Tibial nerve (tissue), 4 donors: Measurements from ENCODE around the gene PODXL. TPM values are rescaled to one million over a fixed set of nuclear protein-coding genes. Genes with fewer than 3 reads are reported as not detected.

Experiments
- DNase-seq, 2 donors: peaks; one replicate each; pipeline ENCODE4 v3.0.0-alpha.2; 2019; ENCODE audit warnings: low spot score in 2 of 2
- H3K27ac ChIP-seq, 4 donors: fragments of 200-600 bp; sonication (generic) in 3 of 4; one replicate each; pipeline ENCODE4 v1.5.1; 2017 to 2019; ENCODE audit warnings: mild to moderate bottlenecking in 1 of 4
- H3K27me3 ChIP-seq, 2 donors: fragments of 200-600 bp; sonication (generic) in 1 of 2; one replicate each; pipeline versions ENCODE4 v1.5.1 to v1.6.0; 2017 to 2019
- H3K36me3 ChIP-seq, 3 donors: fragments of 200-600 bp; sonication (generic); one replicate each; pipeline ENCODE4 v1.5.1; 2018 to 2019
- H3K4me1 ChIP-seq, 4 donors: fragments of 200-600 bp; sonication (generic) in 3 of 4; one replicate each; pipeline ENCODE4 v1.5.1; 2017 to 2019
- H3K4me3 ChIP-seq, 4 donors: fragments of 200-600 bp; sonication (generic) in 3 of 4; one replicate each; pipeline ENCODE4 v1.5.1; 2017 to 2019; ENCODE audit warnings: mild to moderate bottlenecking in 1 of 4, moderate library complexity in 1 of 4
- H3K9me3 ChIP-seq, 4 donors: fragments of 200-600 bp; sonication (generic) in 3 of 4; one replicate each; pipeline ENCODE4 v1.5.1; 2017 to 2019
- EP300 ChIP-seq, 2 donors: sonication (generic); formaldehyde crosslinking; IDR thresholded peaks; one replicate each; pipeline ENCODE4 v1.6.1; 2017; ENCODE audit warnings: antibody characterized with exemption in 2 of 2, mild to moderate bottlenecking in 1 of 2
- POLR2A ChIP-seq, 2 donors: fragments of 450-650 bp; IDR thresholded peaks; one replicate each; pipeline ENCODE4 v1.6.1; 2017; ENCODE audit warnings: antibody characterized with exemption in 2 of 2, mild to moderate bottlenecking in 2 of 2, moderate library complexity in 2 of 2
- WGBS, 2 donors: methylation state at CpG; one replicate each; pipeline ENCODE4 v1.1.5; 2018; 5-methylcytosine and 5-hydroxymethylcytosine counted together
- total RNA-seq, 4 donors: library from RNA; depleted of rRNA; stranded (reverse); fragments of >200 nt; gene quantifications; one replicate each; pipeline ENCODE4 v1.1.0, GENCODE V29; 2016
- TF ChIP-seq, protein P1 (sequence below), 5 experiments: fragments of 200-600 bp in 3 of 5; fragments of 450-650 bp in 2 of 5; sonication (generic) in 3 of 5; IDR thresholded peaks; one replicate each; pipeline ENCODE4 v1.5.1; 2016 to 2019; ENCODE audit warnings: antibody characterized with exemption in 5 of 5, mild to moderate bottlenecking in 3 of 5, moderate library complexity in 2 of 5

Gene PODXL
- total RNA-seq, 4 donors from 2014 or later: 12.1 to 40.8 (median 34.3) TPM

DNA sequence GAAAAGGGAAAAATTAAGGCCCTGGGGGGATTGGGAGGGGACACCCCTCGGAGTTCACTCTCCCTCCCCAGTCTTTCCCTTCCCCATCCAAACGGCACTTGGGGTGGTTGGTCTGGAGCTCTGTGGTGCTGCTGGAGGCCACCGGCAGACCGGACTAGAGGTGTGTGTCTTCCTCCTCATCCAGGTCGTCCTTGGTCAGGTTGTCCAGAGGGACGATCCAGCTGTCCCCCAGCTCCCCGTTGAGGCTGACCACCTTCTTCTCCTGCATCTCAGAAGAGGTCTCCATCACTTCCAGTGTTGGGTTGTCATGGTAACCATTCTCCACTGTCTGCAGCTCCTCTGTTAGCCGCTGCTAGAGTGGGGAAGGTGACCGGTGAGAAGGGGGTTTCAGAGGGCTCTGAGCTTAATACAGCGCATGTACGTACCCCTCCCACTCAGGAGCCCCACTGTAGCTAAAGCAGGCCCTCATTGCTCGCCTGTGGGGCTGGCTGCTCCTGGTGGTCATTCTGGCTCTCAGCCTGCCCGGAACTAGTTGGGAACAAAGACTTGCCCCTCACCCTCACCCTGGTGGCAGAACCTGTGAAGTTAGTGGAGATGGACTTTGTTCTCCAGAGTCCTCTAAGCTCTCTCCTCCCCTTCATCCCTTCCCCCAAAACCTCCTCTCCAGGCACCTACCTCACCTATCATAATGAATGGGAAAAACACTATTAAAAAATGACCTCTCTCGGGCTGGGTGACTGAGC lies 52.1 kb downstream of the PODXL start:
- WGBS, 2 donors: 83 to 90% methylated on average over 13 to 14 of the region's 14 CpGs
- Histone ChIP-seq H3K4me1 (peaks cover 0 to 47% (median 19%) of the 10 kb centered on the region in 4 donors), H3K27ac (peak overlapping the region in 3 of 4 donors; percentile 44 to 79 (median 75)), H3K36me3 (peaks cover 0 to 9% (median 0%) of the 10 kb centered on the region in 3 donors), H3K27me3 (no peaks in the 10 kb centered on the region), H3K4me3 (no peak overlapping the region), H3K9me3 (no peaks in the 10 kb centered on the region)
- TF ChIP-seq, protein P1, sequence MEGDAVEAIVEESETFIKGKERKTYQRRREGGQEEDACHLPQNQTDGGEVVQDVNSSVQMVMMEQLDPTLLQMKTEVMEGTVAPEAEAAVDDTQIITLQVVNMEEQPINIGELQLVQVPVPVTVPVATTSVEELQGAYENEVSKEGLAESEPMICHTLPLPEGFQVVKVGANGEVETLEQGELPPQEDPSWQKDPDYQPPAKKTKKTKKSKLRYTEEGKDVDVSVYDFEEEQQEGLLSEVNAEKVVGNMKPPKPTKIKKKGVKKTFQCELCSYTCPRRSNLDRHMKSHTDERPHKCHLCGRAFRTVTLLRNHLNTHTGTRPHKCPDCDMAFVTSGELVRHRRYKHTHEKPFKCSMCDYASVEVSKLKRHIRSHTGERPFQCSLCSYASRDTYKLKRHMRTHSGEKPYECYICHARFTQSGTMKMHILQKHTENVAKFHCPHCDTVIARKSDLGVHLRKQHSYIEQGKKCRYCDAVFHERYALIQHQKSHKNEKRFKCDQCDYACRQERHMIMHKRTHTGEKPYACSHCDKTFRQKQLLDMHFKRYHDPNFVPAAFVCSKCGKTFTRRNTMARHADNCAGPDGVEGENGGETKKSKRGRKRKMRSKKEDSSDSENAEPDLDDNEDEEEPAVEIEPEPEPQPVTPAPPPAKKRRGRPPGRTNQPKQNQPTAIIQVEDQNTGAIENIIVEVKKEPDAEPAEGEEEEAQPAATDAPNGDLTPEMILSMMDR (IDR thresholded peaks at IDR 0.05): no peak
- TF ChIP-seq POLR2A (IDR thresholded peaks at IDR 0.05) (no peak), EP300 (IDR thresholded peaks at IDR 0.05) (no peak)
- no peak for DNase-seq

DNA sequence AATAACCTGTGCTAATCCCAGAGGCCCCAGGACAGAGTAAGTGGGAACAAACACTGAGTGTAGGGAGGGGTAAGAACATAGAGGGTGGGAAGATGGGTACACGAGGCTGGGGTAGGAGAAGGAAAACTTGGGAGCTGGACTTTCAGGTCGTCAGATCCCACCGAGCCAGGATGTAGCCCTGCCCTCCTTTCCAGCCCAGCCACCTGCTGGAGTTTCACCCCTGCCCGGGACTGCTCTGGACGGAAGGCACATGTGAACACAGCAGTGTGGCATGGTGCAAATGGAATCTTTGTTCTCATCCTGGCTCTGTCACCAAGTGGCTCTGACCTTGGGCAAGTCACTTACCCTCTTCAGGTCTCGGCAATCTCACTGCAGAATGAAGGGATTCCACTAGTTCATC lies 52.8 kb downstream of the PODXL start:
- no peaks in the 10 kb centered on the region for H3K9me3 ChIP-seq
- WGBS, 2 donors: 36 to 53% methylated on average over 6 of the region's 6 CpGs
- no peak overlapping the region for H3K4me3 ChIP-seq
- no peaks in the 10 kb centered on the region for H3K27me3 ChIP-seq
- H3K36me3 ChIP-seq: peaks cover 0 to 13% (median 0%) of the 10 kb centered on the region in 3 donors
- peaks cover 0 to 47% (median 19%) of the 10 kb centered on the region in 4 donors for H3K4me1 ChIP-seq
- no peak for DNase-seq
- H3K27ac ChIP-seq: peak overlapping the region in 3 of 4 donors; percentile 44 to 79 (median 75)
- TF ChIP-seq, protein P1 (IDR thresholded peaks at IDR 0.05): no peak
- TF ChIP-seq EP300 (IDR thresholded peaks at IDR 0.05) (no peak), POLR2A (IDR thresholded peaks at IDR 0.05) (no peak)

DNA sequence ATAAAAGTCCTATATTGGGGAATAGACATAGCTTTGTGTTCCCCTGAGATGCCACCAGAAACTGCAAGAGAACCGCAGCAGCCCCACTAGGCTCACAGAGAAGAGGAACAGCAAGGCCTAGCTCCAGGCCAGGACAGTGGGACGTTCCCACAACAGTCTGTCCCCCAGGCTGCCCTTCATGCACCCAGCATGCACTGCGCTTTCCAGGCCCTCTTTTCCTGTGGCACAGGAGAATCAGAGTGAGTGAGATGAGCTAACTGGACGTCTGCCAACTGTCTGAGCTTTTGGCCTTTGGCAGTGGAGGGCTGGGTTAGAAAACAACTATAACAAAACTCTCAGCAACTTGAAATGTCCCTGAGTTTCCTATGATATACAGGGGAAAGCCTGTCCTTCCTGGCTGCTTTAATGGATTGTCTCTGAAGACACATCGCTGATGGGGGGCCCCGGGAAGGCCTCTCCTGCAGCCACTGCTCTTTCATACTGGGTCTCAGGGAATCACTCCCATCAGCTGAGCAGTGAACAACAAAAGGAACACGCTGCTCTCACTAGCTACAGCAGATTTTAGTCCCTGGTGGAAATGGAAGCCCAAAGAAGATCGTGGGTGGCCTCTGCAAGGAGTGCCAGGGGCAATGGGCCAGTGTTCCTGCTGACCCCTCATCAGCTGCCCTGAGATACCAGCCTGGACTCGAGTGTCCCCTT lies 53.5 kb downstream of the PODXL start:
- WGBS, 2 donors: 35 to 44% methylated on average over 9 of the region's 9 CpGs
- H3K4me1 ChIP-seq: peaks cover 0 to 49% (median 18%) of the 10 kb centered on the region in 4 donors
- H3K36me3 ChIP-seq: peaks cover 0 to 20% (median 0%) of the 10 kb centered on the region in 3 donors
- H3K27ac ChIP-seq: peak overlapping the region in 3 of 4 donors; percentile 44 to 79 (median 75)
- peak in 1 of 2 donors; percentile 62 for DNase-seq
- no peak overlapping the region for H3K4me3 ChIP-seq
- H3K9me3 ChIP-seq: no peaks in the 10 kb centered on the region
- no peaks in the 10 kb centered on the region for H3K27me3 ChIP-seq
- TF ChIP-seq POLR2A (IDR thresholded peaks at IDR 0.05): no peak
- TF ChIP-seq EP300 (IDR thresholded peaks at IDR 0.05): peak in 1 of 2 donors; percentile 41
- TF ChIP-seq, protein P1 (IDR thresholded peaks at IDR 0.05): no peak

DNA sequence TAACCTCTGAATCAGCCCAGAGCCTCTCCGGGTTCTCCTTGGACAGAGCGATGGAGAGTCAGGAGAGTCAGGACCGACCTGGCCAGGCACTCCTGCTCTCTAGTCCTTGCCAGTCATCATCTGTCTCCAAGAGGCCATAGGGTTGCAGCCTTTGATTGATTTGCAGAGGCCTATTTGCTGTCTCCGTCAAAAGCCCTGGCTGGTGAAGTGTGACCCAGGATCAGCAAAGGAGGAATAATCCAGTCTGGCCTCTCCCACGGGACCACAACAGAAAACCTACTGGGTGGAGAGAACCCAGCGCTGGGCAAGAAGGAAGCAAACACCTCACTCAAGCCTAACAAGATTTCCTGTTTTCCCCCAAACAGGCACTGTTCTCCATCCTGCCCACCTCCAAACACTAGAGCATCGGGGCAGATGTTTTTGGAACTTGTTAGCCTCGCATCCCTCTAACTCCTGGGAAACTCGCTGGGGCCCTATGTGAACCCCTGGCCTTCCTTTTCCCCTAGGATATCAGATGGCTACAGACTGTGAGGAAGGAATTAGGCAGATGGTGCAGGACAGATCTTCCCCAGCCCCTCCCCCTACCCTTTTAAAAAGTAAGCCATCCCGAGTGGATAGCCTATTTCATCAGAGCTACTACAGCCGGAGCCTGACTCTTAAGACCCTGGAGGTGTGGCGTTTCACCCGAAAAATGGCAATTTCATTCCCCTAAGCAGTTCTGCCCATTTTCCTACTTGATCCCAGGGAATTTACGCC lies 54.3 kb downstream of the PODXL start:
- H3K9me3 ChIP-seq: no peaks in the 10 kb centered on the region
- TF ChIP-seq, protein P1 (IDR thresholded peaks at IDR 0.05): no peak
- TF ChIP-seq EP300 (IDR thresholded peaks at IDR 0.05) (no peak), POLR2A (IDR thresholded peaks at IDR 0.05) (no peak)
- peak overlapping the region in 2 of 4 donors; percentile 75 to 79 for H3K27ac ChIP-seq
- peaks cover 0 to 46% (median 16%) of the 10 kb centered on the region in 4 donors for H3K4me1 ChIP-seq
- DNase-seq: no peak
- 70% methylated on average over 14 of the region's 14 CpGs for WGBS, 2 donors
- H3K27me3 ChIP-seq: no peaks in the 10 kb centered on the region
- peaks cover 0 to 28% (median 0%) of the 10 kb centered on the region in 3 donors for H3K36me3 ChIP-seq
- no peak overlapping the region for H3K4me3 ChIP-seq
